ENCODE results near the gene CAMK2D.

CAMK2D gene

GRCh38 chr4:113563691-113564378, 197.7 kb downstream of the CAMK2D start:
- 90% methylated on average over 5 of the region's 5 CpGs for WGBS
- H3K27ac ChIP-seq (ENCODE audit: low read depth, low read length) = no peak overlapping the region
- H3K4me3 ChIP-seq (ENCODE audit: low read length) = no peak overlapping the region
- no peaks in the 10 kb centered on the region for H3K9me3 ChIP-seq (ENCODE audit: insufficient read depth, low read depth, low read length)
- no peak overlapping the region for H3K9ac ChIP-seq (ENCODE audit: low read depth, low read length)
- H3K27me3 ChIP-seq (ENCODE audit: insufficient read depth, low read length) = no peaks in the 10 kb centered on the region
- no peaks in the 10 kb centered on the region for H3K36me3 ChIP-seq (ENCODE audit: insufficient read depth, low read length)
- peaks cover 17% of the 10 kb centered on the region for H3K4me1 ChIP-seq (ENCODE audit: insufficient read depth, low read length)

GRCh38 chr4:113561758-113562157, 199.8 kb downstream of the CAMK2D start:
- Histone ChIP-seq H3K27ac (ENCODE audit: low read depth, low read length) (no peak overlapping the region; the same call in 1 of the 2 replicates), H3K27me3 (ENCODE audit: insufficient read depth, low read length) (no peaks in the 10 kb centered on the region), H3K4me3 (ENCODE audit: low read length) (no peak overlapping the region), H3K9me3 (ENCODE audit: insufficient read depth, low read depth, low read length) (no peaks in the 10 kb centered on the region), H3K4me1 (ENCODE audit: insufficient read depth, low read length) (peaks cover 17% of the 10 kb centered on the region), H3K9ac (ENCODE audit: low read depth, low read length) (no peak overlapping the region), H3K36me3 (ENCODE audit: insufficient read depth, low read length) (no peaks in the 10 kb centered on the region)
- WGBS = 100% methylated on average over 2 of the region's 2 CpGs

GRCh38 chr4:113561092-113561491, 200.4 kb downstream of the CAMK2D start:
- Histone ChIP-seq H3K9me3 (ENCODE audit: insufficient read depth, low read depth, low read length) (no peaks in the 10 kb centered on the region), H3K4me3 (ENCODE audit: low read length) (no peak overlapping the region), H3K27me3 (ENCODE audit: insufficient read depth, low read length) (no peaks in the 10 kb centered on the region), H3K9ac (ENCODE audit: low read depth, low read length) (no peak overlapping the region), H3K4me1 (ENCODE audit: insufficient read depth, low read length) (peaks cover 17% of the 10 kb centered on the region), H3K27ac (ENCODE audit: low read depth, low read length) (no peak overlapping the region), H3K36me3 (ENCODE audit: insufficient read depth, low read length) (no peaks in the 10 kb centered on the region)
- WGBS = 96% methylated on average over 2 of the region's 2 CpGs

GRCh38 chr4:113560579-113560978, 201.0 kb downstream of the CAMK2D start:
- Histone ChIP-seq H3K27me3 (ENCODE audit: insufficient read depth, low read length) (no peaks in the 10 kb centered on the region), H3K27ac (ENCODE audit: low read depth, low read length) (no peak overlapping the region), H3K9ac (ENCODE audit: low read depth, low read length) (no peak overlapping the region), H3K4me1 (ENCODE audit: insufficient read depth, low read length) (peaks cover 17% of the 10 kb centered on the region), H3K36me3 (ENCODE audit: insufficient read depth, low read length) (no peaks in the 10 kb centered on the region), H3K9me3 (ENCODE audit: insufficient read depth, low read depth, low read length) (no peaks in the 10 kb centered on the region), H3K4me3 (ENCODE audit: low read length) (no peak overlapping the region)

- no peaks in the 10 kb centered on the region for H3K27me3 ChIP-seq (ENCODE audit: insufficient read depth, low read length)
- H3K36me3 ChIP-seq (ENCODE audit: insufficient read depth, low read length) = no peaks in the 10 kb centered on the region
- no peaks in the 10 kb centered on the region for H3K9me3 ChIP-seq (ENCODE audit: insufficient read depth, low read depth, low read length)
- 71% methylated on average over 4 of the region's 5 CpGs for WGBS
- no peak overlapping the region for H3K9ac ChIP-seq (ENCODE audit: low read depth, low read length)
- peaks cover 17% of the 10 kb centered on the region for H3K4me1 ChIP-seq (ENCODE audit: insufficient read depth, low read length)
- no peak overlapping the region for H3K4me3 ChIP-seq (ENCODE audit: low read length)
- no peak overlapping the region for H3K27ac ChIP-seq (ENCODE audit: low read depth, low read length)
These were observed 201.6 kb downstream of the CAMK2D start for GRCh38 chr4:113559947-113560346.

- Histone ChIP-seq H3K36me3 (ENCODE audit: insufficient read depth, low read length) (no peaks in the 10 kb centered on the region), H3K4me3 (ENCODE audit: low read length) (no peak overlapping the region), H3K27ac (ENCODE audit: low read depth, low read length) (no peak overlapping the region), H3K9me3 (ENCODE audit: insufficient read depth, low read depth, low read length) (no peaks in the 10 kb centered on the region), H3K4me1 (ENCODE audit: insufficient read depth, low read length) (peaks cover 17% of the 10 kb centered on the region), H3K9ac (ENCODE audit: low read depth, low read length) (no peak overlapping the region), H3K27me3 (ENCODE audit: insufficient read depth, low read length) (no peaks in the 10 kb centered on the region)
- 93% methylated on average over 4 of the region's 4 CpGs for WGBS
These were observed 205.0 kb downstream of the CAMK2D start for GRCh38 chr4:113556382-113557134.

GRCh38 chr4:113555868-113556267, 205.7 kb downstream of the CAMK2D start:
- Histone ChIP-seq H3K36me3 (ENCODE audit: insufficient read depth, low read length) (no peaks in the 10 kb centered on the region), H3K27me3 (ENCODE audit: insufficient read depth, low read length) (no peaks in the 10 kb centered on the region), H3K4me1 (ENCODE audit: insufficient read depth, low read length) (peaks cover 17% of the 10 kb centered on the region), H3K9me3 (ENCODE audit: insufficient read depth, low read depth, low read length) (no peaks in the 10 kb centered on the region), H3K4me3 (ENCODE audit: low read length) (no peak overlapping the region), H3K27ac (ENCODE audit: low read depth, low read length) (no peak overlapping the region), H3K9ac (ENCODE audit: low read depth, low read length) (no peak overlapping the region)
- 85% methylated on average over 5 of the region's 5 CpGs for WGBS

- Histone ChIP-seq H3K9ac (ENCODE audit: low read depth, low read length) (no peak overlapping the region), H3K27me3 (ENCODE audit: insufficient read depth, low read length) (no peaks in the 10 kb centered on the region), H3K36me3 (ENCODE audit: insufficient read depth, low read length) (no peaks in the 10 kb centered on the region), H3K4me3 (ENCODE audit: low read length) (no peak overlapping the region), H3K27ac (ENCODE audit: low read depth, low read length) (no peak overlapping the region), H3K4me1 (ENCODE audit: insufficient read depth, low read length) (no peaks in the 10 kb centered on the region), H3K9me3 (ENCODE audit: insufficient read depth, low read depth, low read length) (no peaks in the 10 kb centered on the region)
- WGBS = 96% methylated on average over 3 of the region's 3 CpGs
These were observed 208.5 kb downstream of the CAMK2D start for GRCh38 chr4:113553082-113553481.

GRCh38 chr4:113550510-113550909, 211.0 kb downstream of the CAMK2D start:
- Histone ChIP-seq H3K27ac (ENCODE audit: low read depth, low read length) (no peak overlapping the region), H3K27me3 (ENCODE audit: insufficient read depth, low read length) (no peaks in the 10 kb centered on the region), H3K4me3 (ENCODE audit: low read length) (no peak overlapping the region), H3K9ac (ENCODE audit: low read depth, low read length) (no peak overlapping the region), H3K36me3 (ENCODE audit: insufficient read depth, low read length) (no peaks in the 10 kb centered on the region), H3K9me3 (ENCODE audit: insufficient read depth, low read depth, low read length) (no peaks in the 10 kb centered on the region), H3K4me1 (ENCODE audit: insufficient read depth, low read length) (no peaks in the 10 kb centered on the region)
- WGBS = 100% methylated on average over 1 of the region's 2 CpGs

- Histone ChIP-seq H3K27me3 (ENCODE audit: insufficient read depth, low read length) (no peaks in the 10 kb centered on the region), H3K4me1 (ENCODE audit: insufficient read depth, low read length) (no peaks in the 10 kb centered on the region), H3K9ac (ENCODE audit: low read depth, low read length) (no peak overlapping the region), H3K27ac (ENCODE audit: low read depth, low read length) (no peak overlapping the region), H3K36me3 (ENCODE audit: insufficient read depth, low read length) (no peaks in the 10 kb centered on the region; the same call in 1 of the 2 replicates), H3K9me3 (ENCODE audit: insufficient read depth, low read depth, low read length) (no peaks in the 10 kb centered on the region), H3K4me3 (ENCODE audit: low read length) (no peak overlapping the region)
- WGBS = 92% methylated on average over 1 of the region's 1 CpG
These were observed 213.2 kb downstream of the CAMK2D start for GRCh38 chr4:113548303-113548702.

GRCh38 chr4:113547487-113548042, 214.0 kb downstream of the CAMK2D start:
- Histone ChIP-seq H3K4me1 (ENCODE audit: insufficient read depth, low read length) (no peaks in the 10 kb centered on the region), H3K36me3 (ENCODE audit: insufficient read depth, low read length) (no peaks in the 10 kb centered on the region; the same call in 1 of the 2 replicates), H3K4me3 (ENCODE audit: low read length) (no peak overlapping the region), H3K27ac (ENCODE audit: low read depth, low read length) (no peak overlapping the region), H3K9ac (ENCODE audit: low read depth, low read length) (no peak overlapping the region), H3K27me3 (ENCODE audit: insufficient read depth, low read length) (no peaks in the 10 kb centered on the region), H3K9me3 (ENCODE audit: insufficient read depth, low read depth, low read length) (no peaks in the 10 kb centered on the region)
- 42% methylated on average over 5 of the region's 5 CpGs for WGBS
